MM.1S (cell line): Measurements from ENCODE around the gene GOLPH3.
"Not testable (repeated sequence)": the region's sequence is repeated elsewhere in the genome, so short reads cannot be mapped to it uniquely, and the experiment has no call there.

ENCODE experiments used
- DNase-seq: peaks from one replicate; pipeline ENCODE4 v3.0.0-alpha.2; 2015
- H2AFZ ChIP-seq: fragments of 300-600 bp; sonication (generic); 2 replicates; pipeline ENCODE4 v1.6.0; 2016; ENCODE audit warnings: antibody characterized with exemption, low read length
- H3F3A ChIP-seq: fragments of 300-600 bp; sonication (generic); 2 replicates; pipeline ENCODE4 v1.6.1; 2016; ENCODE audit warnings: mild to moderate bottlenecking, antibody characterized with exemption, low read length, moderate library complexity, mixed read lengths; ENCODE audit not compliant: insufficient read depth
- H3K27ac ChIP-seq: fragments of 300-600 bp; sonication (generic); 2 replicates; pipeline ENCODE4 v1.5.1; 2016; ENCODE audit warnings: mild to moderate bottlenecking, low read length
- H3K27me3 ChIP-seq: fragments of 300-600 bp; sonication (generic); replicated peaks from 2 replicates; pipeline ENCODE4 v1.6.0; 2016; ENCODE audit warnings: low read length; ENCODE audit not compliant: insufficient read depth
- H3K36me3 ChIP-seq: fragments of 300-600 bp; sonication (generic); replicated peaks from 2 replicates; pipeline ENCODE4 v1.6.1; 2016; ENCODE audit warnings: mild to moderate bottlenecking, low read length, mixed read lengths; ENCODE audit not compliant: insufficient read depth
- H3K4me1 ChIP-seq: fragments of 300-600 bp; sonication (generic); 2 replicates; pipeline ENCODE4 v1.6.1; 2016; ENCODE audit warnings: low read length, mixed read lengths
- H3K4me2 ChIP-seq: fragments of 300-600 bp; sonication (generic); 2 replicates; pipeline ENCODE4 v1.6.0; 2016; ENCODE audit warnings: low read depth, low read length
- H3K4me3 ChIP-seq: fragments of 300-600 bp; sonication (generic); 2 replicates; pipeline ENCODE4 v1.5.1; 2016; ENCODE audit warnings: low read length, mixed read lengths
- H3K79me2 ChIP-seq: fragments of 300-600 bp; sonication (generic); 2 replicates; pipeline ENCODE4 v1.6.1; 2016; ENCODE audit warnings: mixed run types, low read length, mixed read lengths
- H3K9ac ChIP-seq: fragments of 300-600 bp; sonication (generic); 2 replicates; pipeline ENCODE4 v1.6.1; 2016; ENCODE audit warnings: low read length, mixed read lengths
- H3K9me2 ChIP-seq: fragments of 300-600 bp; sonication (generic); replicated peaks from 2 replicates; pipeline ENCODE4 v1.6.1; 2016; ENCODE audit warnings: mild to moderate bottlenecking, low read length, mixed read lengths; ENCODE audit not compliant: insufficient read depth
- H3K9me3 ChIP-seq: fragments of 300-600 bp; sonication (generic); replicated peaks from 2 replicates; pipeline ENCODE4 v1.6.1; 2016; ENCODE audit warnings: mild to moderate bottlenecking, low read length, mixed read lengths; ENCODE audit not compliant: insufficient read depth
- H4K20me1 ChIP-seq: fragments of 300-600 bp; sonication (generic); 2 replicates; pipeline ENCODE4 v1.6.1; 2016; ENCODE audit warnings: mild to moderate bottlenecking, low read length, moderate library complexity, mixed read lengths; ENCODE audit not compliant: insufficient read depth
- EZH2 ChIP-seq: fragments of 300-600 bp; sonication (generic); optimal IDR thresholded peaks from 2 replicates; pipeline ENCODE3; 2017; ENCODE audit warnings: low read depth, mild to moderate bottlenecking, antibody characterized with exemption, low read length, mixed read lengths
- EZH2phosphoT487 ChIP-seq: fragments of 300-600 bp; sonication (generic); IDR thresholded peaks from 2 replicates; pipeline ENCODE4 v1.6.1; 2018; ENCODE audit warnings: antibody characterized with exemption, low read length
- TF ChIP-seq, protein P1 (sequence below): fragments of 300-600 bp; sonication (generic); IDR thresholded peaks from 2 replicates; pipeline ENCODE4 v1.5.1; 2016; ENCODE audit warnings: antibody characterized with exemption, low read length, mixed read lengths

The GOLPH3 gene

DNA sequence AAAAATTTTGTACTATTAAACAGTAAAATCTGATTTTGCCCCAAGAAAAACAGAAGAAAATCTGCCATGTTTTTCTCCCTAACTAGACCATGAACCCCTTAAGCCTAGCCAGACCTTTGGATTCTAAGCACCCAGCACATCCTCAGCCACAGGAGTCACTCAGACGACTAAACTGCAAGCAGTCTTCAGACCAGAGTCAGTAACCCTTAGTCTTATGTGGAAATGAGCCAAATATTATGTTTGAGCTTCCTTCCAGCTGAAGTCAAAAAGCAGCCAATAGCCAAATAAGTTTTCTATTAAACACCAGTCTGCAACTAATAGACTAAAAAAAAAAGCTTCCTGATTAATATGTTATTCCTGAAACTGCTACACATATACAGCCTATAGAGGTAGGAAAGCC lies 47.4 kb downstream of the GOLPH3 start:
- Histone ChIP-seq H4K20me1 (peaks cover 29% of the 10 kb centered on the region; the same call in 1 of the 2 replicates), H3K27ac (no peak overlapping the region), H3K27me3 (no peaks in the 10 kb centered on the region), H3K4me1 (no peaks in the 10 kb centered on the region), H3K9ac (no peak overlapping the region), H3K4me2 (no peak overlapping the region), H3K9me3 (no peaks in the 10 kb centered on the region), H3K9me2 (no peaks in the 10 kb centered on the region), H3K79me2 (peaks cover 96% of the 10 kb centered on the region), H3K36me3 (peaks cover 12% of the 10 kb centered on the region; the same call in 1 of the 2 replicates), H3F3A (no peaks in the 10 kb centered on the region), H2AFZ (no peak overlapping the region), H3K4me3 (no peak overlapping the region)
- DNase-seq: no peak
- TF ChIP-seq EZH2phosphoT487 (no peak), EZH2 (no peak)
- TF ChIP-seq, protein P1, sequence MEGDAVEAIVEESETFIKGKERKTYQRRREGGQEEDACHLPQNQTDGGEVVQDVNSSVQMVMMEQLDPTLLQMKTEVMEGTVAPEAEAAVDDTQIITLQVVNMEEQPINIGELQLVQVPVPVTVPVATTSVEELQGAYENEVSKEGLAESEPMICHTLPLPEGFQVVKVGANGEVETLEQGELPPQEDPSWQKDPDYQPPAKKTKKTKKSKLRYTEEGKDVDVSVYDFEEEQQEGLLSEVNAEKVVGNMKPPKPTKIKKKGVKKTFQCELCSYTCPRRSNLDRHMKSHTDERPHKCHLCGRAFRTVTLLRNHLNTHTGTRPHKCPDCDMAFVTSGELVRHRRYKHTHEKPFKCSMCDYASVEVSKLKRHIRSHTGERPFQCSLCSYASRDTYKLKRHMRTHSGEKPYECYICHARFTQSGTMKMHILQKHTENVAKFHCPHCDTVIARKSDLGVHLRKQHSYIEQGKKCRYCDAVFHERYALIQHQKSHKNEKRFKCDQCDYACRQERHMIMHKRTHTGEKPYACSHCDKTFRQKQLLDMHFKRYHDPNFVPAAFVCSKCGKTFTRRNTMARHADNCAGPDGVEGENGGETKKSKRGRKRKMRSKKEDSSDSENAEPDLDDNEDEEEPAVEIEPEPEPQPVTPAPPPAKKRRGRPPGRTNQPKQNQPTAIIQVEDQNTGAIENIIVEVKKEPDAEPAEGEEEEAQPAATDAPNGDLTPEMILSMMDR: no peak

DNA sequence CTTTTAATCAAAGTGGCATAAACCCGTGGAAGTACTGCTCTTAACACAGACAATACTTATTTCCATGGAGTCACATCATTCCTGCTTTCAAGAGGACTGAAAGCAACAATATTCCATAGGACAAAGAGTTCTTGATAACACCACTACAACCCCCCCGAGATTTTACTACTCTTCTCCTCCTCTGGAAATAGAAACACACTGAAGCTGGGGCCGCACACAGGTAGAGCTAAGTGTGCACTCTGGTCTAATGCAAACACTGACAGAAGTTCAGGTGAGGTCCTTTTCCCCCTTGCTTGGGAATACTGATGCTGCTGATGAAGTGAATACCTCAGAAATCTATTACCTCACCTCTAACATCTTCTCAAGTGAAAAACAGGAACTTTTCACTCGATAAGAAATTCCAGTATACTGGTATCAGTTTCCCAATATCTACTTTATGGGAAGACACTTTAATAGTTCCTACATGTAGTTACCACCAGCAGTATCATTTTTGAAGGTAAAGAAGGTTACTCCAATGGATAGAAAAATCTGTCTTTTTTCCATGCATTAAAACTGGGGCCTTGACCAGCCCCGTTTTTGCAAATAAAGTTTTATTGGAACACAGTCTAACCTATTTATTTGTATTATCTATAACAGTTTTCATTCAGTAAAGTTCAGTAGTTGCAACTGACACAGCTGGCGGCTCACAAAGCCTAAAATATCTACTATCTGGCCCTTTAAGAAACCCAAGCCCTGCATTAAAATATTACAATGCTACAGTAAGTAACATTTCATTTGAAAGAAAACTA lies 50.0 kb downstream of the GOLPH3 start:
- H3K79me2 ChIP-seq: peaks cover 81% of the 10 kb centered on the region
- H3K27me3 ChIP-seq: no peaks in the 10 kb centered on the region

DNA sequence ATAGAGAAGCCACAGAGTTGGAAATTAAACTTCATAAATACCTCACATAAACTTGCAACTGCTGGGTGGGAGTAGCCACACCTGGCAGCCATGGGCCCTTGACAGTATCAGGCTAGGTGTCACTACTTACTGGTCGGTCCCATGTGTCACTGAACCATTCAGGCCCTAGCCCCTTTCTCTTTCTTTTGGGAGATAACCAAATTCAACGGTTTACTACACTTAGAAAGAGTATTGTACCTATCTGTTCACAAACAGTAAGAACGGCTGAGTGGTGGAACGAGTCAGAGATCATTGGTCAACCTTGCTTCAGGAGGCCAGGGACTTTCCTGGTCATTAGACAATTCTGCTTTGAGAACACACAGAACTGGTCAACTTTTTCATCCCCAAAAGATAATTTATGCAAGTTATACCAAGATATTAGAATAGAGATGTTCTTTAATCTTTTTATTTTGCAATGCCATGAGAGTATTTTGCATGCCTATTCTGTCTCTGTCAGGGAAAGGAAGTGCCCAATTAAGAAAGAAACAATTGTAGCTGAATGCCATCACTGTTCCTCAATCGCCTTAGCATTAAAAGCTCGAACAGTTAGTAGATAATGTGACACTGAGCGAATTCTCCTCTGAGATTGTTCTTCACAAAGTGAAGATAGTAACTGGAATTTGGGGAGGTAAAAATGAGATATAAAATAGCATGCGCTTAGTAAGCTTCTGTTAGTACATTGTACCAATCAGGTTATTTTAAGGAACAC lies 50.9 kb downstream of the GOLPH3 start:
- no peak for DNase-seq
- Histone ChIP-seq H3F3A (no peaks in the 10 kb centered on the region), H3K4me3 (no peak overlapping the region), H3K27me3 (no peaks in the 10 kb centered on the region), H3K9me2 (no peaks in the 10 kb centered on the region), H3K4me1 (no peaks in the 10 kb centered on the region), H4K20me1 (peaks cover 24% of the 10 kb centered on the region; the same call in 1 of the 2 replicates), H3K4me2 (no peak overlapping the region), H2AFZ (no peak overlapping the region), H3K9ac (no peak overlapping the region), H3K27ac (no peak overlapping the region), H3K9me3 (no peaks in the 10 kb centered on the region), H3K79me2 (peaks cover 74% of the 10 kb centered on the region), H3K36me3 (peaks cover 17% of the 10 kb centered on the region; the same call in 1 of the 2 replicates)
- TF ChIP-seq, protein P1: no peak
- TF ChIP-seq EZH2phosphoT487: no peak
- TF ChIP-seq EZH2: no peak

More for the DNA sequence above, 50.0 kb downstream of the GOLPH3 start:
- H2AFZ ChIP-seq: no peak overlapping the region
- H4K20me1 ChIP-seq: peaks cover 24% of the 10 kb centered on the region; the same call in 1 of the 2 replicates
- no peaks in the 10 kb centered on the region for H3K9me2 ChIP-seq
- no peak overlapping the region for H3K4me2 ChIP-seq
- no peak overlapping the region for H3K9ac ChIP-seq
- no peak overlapping the region for H3K4me3 ChIP-seq
- no peaks in the 10 kb centered on the region for H3K9me3 ChIP-seq
- TF ChIP-seq EZH2phosphoT487 (no peak), EZH2 (no peak)
- TF ChIP-seq, protein P1: no peak
- H3F3A ChIP-seq: no peaks in the 10 kb centered on the region
- no peaks in the 10 kb centered on the region for H3K4me1 ChIP-seq
- DNase-seq: no peak
- H3K36me3 ChIP-seq: peaks cover 17% of the 10 kb centered on the region; the same call in 1 of the 2 replicates
- no peak overlapping the region for H3K27ac ChIP-seq

DNA sequence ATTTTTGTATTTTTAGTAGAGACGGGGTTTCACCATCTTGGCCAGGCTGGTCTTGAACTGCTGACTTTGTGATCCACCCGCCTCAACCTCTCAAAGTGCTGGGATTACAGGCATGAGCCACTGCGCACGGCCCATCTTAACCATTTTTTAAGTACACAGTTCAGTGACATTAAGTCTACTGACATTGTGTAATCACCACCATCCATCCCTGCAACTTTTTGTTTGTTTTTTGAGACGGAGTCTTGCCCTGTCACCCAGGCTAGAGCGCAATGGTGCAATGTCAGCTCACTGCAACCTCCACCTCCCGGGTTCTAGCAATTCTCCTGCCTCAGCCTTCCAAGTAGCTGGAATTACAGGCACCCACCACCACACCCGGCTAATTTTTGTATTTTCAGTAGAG lies 55.2 kb downstream of the GOLPH3 start:
- peaks cover 69% of the 10 kb centered on the region for H3K79me2 ChIP-seq
- not testable (repeated sequence) for H3K4me3 ChIP-seq, H2AFZ ChIP-seq, H3K36me3 ChIP-seq, H4K20me1 ChIP-seq, H3K4me1 ChIP-seq, H3K9me3 ChIP-seq, H3F3A ChIP-seq, H3K27ac ChIP-seq, DNase-seq, H3K4me2 ChIP-seq, H3K9ac ChIP-seq, H3K9me2 ChIP-seq, H3K27me3 ChIP-seq
